ENCODE results near the gene TMPRSS3. TPM values are rescaled to one million over a fixed set of nuclear protein-coding genes. Genes with fewer than 3 reads are reported as not detected.

Gene TMPRSS3
- total RNA-seq, 4 donors from 2014 or later: not detected

DNA sequence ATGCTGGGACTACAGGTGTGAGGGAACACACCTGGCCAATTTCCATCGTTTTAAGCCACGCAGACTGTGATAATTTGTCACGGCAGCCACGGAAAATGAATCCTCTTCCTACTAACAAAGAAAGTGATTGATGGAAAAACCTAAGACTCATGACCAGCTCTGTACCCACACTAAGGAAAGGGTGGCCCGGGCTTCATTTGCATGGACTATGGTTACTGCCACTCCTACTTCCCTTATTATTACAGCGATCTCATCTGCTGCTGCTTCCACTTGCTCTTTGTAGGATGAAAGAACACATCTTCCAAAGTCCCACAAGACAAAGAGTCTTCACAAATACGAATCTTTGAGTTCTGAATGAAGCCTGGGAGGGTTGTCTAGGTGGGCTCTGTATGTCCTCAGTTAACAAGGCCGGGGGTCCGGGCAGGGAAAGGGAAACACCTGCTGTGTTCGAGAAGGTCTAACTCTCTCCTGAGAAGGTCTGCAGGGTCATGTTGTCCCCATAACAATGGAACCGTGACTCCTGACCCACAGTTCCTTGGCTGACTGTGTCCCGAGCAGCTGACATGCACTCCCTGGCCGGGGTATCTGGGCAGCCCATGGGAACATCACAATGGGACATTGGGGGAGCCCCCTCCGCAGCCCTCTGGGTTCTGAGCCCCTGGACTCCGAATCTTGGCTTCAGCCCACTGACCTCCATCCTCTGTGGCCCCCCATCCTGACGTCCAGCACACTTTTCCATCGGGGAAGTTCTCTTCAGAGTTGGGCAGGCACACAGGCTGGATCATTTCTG lies 16.2 kb downstream of the TMPRSS3 start:
- 68 to 75% methylated on average over 17 of the region's 17 CpGs for WGBS, 2 donors
- no peaks in the 10 kb centered on the region for H3K4me1 ChIP-seq

DNA sequence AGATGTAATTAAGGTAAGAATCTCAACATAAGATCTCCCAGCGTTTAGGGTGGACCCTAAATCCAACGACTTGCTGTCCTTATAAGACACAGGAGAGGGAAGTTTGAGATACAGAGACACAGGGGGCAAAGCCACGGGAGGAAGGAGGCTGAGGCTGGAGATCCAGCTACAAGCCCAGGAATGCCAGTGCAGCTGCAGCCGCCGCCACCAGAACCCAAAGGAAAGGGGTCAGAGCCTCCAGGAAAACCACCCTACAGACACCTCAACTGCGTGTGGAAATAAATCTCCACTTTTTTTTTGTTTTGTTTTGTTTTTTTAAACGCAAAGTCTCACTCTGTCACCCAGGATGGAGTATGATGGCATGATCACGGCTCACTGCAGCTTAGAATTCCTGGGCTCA lies 17.4 kb downstream of the TMPRSS3 start:
- no peak overlapping the region for H3K27ac ChIP-seq
- H3K4me1 ChIP-seq: no peaks in the 10 kb centered on the region
- H3K27me3 ChIP-seq: peaks cover 0 to 11% of the 10 kb centered on the region in 2 donors
- DNase-seq (ENCODE audit: low spot score in 2 of 2): no peak
- H3K36me3 ChIP-seq: no peaks in the 10 kb centered on the region
- peaks cover 0 to 26% (median 3%) of the 10 kb centered on the region in 4 donors for H3K9me3 ChIP-seq
- no peak overlapping the region for H3K4me3 ChIP-seq
- TF ChIP-seq EP300 (IDR thresholded peaks at IDR 0.05) (no peak), POLR2A (IDR thresholded peaks at IDR 0.05) (no peak)
- TF ChIP-seq, protein P1, sequence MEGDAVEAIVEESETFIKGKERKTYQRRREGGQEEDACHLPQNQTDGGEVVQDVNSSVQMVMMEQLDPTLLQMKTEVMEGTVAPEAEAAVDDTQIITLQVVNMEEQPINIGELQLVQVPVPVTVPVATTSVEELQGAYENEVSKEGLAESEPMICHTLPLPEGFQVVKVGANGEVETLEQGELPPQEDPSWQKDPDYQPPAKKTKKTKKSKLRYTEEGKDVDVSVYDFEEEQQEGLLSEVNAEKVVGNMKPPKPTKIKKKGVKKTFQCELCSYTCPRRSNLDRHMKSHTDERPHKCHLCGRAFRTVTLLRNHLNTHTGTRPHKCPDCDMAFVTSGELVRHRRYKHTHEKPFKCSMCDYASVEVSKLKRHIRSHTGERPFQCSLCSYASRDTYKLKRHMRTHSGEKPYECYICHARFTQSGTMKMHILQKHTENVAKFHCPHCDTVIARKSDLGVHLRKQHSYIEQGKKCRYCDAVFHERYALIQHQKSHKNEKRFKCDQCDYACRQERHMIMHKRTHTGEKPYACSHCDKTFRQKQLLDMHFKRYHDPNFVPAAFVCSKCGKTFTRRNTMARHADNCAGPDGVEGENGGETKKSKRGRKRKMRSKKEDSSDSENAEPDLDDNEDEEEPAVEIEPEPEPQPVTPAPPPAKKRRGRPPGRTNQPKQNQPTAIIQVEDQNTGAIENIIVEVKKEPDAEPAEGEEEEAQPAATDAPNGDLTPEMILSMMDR (IDR thresholded peaks at IDR 0.05): no peak
- 75 to 77% methylated on average over 8 of the region's 8 CpGs for WGBS, 2 donors

More for the DNA sequence above, 16.2 kb downstream of the TMPRSS3 start:
- no peak for DNase-seq (ENCODE audit: low spot score in 2 of 2)
- H3K27me3 ChIP-seq: peaks cover 0 to 11% of the 10 kb centered on the region in 2 donors
- peaks cover 0 to 26% (median 3%) of the 10 kb centered on the region in 4 donors for H3K9me3 ChIP-seq
- TF ChIP-seq, protein P1 (IDR thresholded peaks at IDR 0.05): no peak
- H3K27ac ChIP-seq: no peak overlapping the region
- no peaks in the 10 kb centered on the region for H3K36me3 ChIP-seq
- no peak overlapping the region for H3K4me3 ChIP-seq

DNA sequence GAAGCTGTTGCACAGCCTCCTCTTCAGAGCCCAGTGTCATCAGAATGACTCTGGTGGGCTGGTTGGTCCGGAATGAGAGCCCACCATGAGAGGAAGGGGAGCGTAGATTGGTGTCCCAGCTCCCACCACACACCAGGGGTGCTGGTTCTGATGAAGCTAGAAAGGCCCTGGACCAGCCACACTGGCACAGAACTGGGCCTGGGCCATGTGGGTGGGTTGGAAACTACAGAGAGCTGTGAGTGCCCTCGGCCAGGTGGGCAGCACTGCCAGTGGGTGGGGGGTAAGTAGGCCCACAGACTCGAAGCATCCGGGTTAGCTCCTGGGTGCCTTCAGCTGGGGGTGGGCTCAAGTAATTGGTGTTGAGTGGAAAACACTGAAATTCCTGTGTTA lies 17.9 kb downstream of the TMPRSS3 start:
- 82 to 88% methylated on average over 5 of the region's 5 CpGs for WGBS, 2 donors

DNA sequence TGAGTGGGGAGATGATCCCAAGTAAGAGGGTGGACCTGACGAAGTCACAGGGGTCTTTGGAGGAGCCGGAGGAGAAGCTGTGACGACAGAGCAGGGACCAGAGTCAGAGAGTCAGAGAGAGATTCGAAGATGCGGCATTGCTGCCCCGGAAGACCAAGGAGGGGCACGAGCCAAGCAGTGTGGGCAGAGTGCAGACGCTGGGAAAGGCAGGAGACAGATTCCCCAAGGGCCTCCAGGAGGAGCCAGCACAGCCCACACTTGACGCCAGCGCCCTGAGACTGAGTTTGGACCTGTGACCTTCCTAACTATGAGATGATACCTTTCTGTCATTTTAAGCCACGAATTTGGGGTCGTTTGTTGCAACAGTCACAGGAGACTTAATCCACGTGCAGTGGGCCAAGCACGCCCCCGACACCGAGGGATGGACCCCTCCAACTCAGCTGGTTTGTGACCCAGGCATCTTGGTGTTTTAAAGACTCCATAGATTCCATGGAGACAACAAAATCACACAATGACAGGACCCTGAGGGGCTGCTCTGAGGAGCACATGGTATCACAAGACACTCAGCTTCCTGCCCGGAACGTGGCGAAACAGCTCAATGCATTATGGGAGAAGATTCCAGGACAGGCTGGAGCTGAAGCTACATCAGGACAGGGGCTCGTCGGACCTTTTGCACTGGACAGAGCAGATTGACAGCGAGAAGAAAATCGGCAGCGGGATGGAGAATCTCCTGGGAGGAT lies 18.5 kb downstream of the TMPRSS3 start:
- no peak for DNase-seq (ENCODE audit: low spot score in 2 of 2)
- Histone ChIP-seq H3K27me3 (peaks cover 0 to 11% of the 10 kb centered on the region in 2 donors), H3K27ac (no peak overlapping the region), H3K36me3 (no peaks in the 10 kb centered on the region), H3K4me3 (no peak overlapping the region), H3K9me3 (peaks cover 0 to 15% (median 2%) of the 10 kb centered on the region in 4 donors), H3K4me1 (no peaks in the 10 kb centered on the region)
- 72 to 77% methylated on average over 24 of the region's 24 CpGs for WGBS, 2 donors
- TF ChIP-seq EP300 (IDR thresholded peaks at IDR 0.05) (no peak), POLR2A (IDR thresholded peaks at IDR 0.05) (no peak)
- TF ChIP-seq, protein P1 (IDR thresholded peaks at IDR 0.05): no peak

More for the DNA sequence above, 17.9 kb downstream of the TMPRSS3 start:
- no peak overlapping the region for H3K4me3 ChIP-seq
- H3K9me3 ChIP-seq: peaks cover 0 to 21% (median 3%) of the 10 kb centered on the region in 4 donors
- no peaks in the 10 kb centered on the region for H3K4me1 ChIP-seq
- peaks cover 0 to 11% of the 10 kb centered on the region in 2 donors for H3K27me3 ChIP-seq
- DNase-seq (ENCODE audit: low spot score in 2 of 2): no peak
- TF ChIP-seq EP300 (IDR thresholded peaks at IDR 0.05) (no peak), POLR2A (IDR thresholded peaks at IDR 0.05) (no peak)
- no peak overlapping the region for H3K27ac ChIP-seq
- H3K36me3 ChIP-seq: no peaks in the 10 kb centered on the region

DNA sequence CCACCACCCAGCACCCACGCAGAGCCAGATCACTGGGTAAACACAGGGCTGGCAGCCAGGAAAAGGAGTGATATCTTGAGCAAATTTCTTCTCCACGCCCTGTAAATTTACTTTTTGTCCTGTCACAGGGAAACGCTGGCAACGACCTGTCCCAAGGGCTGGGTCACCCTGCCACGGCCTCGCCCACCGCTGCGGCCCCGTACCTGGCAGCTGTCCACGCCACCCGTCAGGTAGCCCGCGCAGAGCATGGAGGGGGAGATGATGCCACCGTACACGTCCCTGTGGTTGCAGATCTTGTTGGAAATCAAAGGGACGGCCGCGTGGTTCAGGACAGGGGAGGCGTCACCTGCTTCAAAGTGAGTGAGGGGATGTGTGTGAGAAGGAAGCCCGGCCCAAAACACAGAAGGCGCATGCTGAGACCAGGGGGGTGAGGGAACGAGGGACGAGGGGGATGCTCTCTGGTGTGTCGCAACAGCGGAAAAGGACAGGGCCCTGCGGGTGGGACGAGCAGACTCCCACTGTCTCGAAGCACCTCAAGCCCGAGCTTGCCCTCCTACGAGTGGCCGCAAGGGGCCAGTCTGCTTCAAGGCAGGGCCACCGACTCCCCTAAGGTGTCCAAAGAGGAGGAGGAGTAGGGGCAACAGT lies 19.4 kb downstream of the TMPRSS3 start:
- no peak for DNase-seq (ENCODE audit: low spot score in 2 of 2)

More for the DNA sequence above, 19.4 kb downstream of the TMPRSS3 start:
- TF ChIP-seq POLR2A (IDR thresholded peaks at IDR 0.05) (no peak), EP300 (IDR thresholded peaks at IDR 0.05) (no peak)
- TF ChIP-seq, protein P1 (IDR thresholded peaks at IDR 0.05): no peak
- Histone ChIP-seq H3K36me3 (no peaks in the 10 kb centered on the region), H3K4me1 (no peaks in the 10 kb centered on the region), H3K27ac (no peak overlapping the region), H3K4me3 (no peak overlapping the region), H3K9me3 (peaks cover 0 to 6% (median 0%) of the 10 kb centered on the region in 4 donors), H3K27me3 (peaks cover 0 to 11% of the 10 kb centered on the region in 2 donors)
- 81 to 84% methylated on average over 31 to 32 of the region's 32 CpGs for whole genome bisulfite sequencing, 2 donors
